K562 (cell line): ENCODE measurements around the gene PKHD1.

Experiments used
- ELK1 ChIP-seq: sonication (generic); formaldehyde crosslinking; IDR thresholded peaks from 2 replicates; pipeline ENCODE4 v1.8.1; 2022; ENCODE audit warnings: missing genetic modification reagents
- GATA2 ChIP-seq: sonication (generic); formaldehyde crosslinking; IDR thresholded peaks from 2 replicates; pipeline ENCODE4 v1.4.0; 2020; ENCODE audit warnings: mild to moderate bottlenecking, missing genetic modification reagents
- SMARCA5 ChIP-seq: fragments of 450-650 bp; IDR thresholded peaks from 2 replicates; pipeline ENCODE4 v1.6.1; 2016
- SRSF1 ChIP-seq: fragments of 200-400 bp; formaldehyde crosslinking; IDR thresholded peaks from 2 replicates; pipeline ENCODE4 v1.6.1; 2017; ENCODE audit warnings: mild to moderate bottlenecking, low read depth, low read length, moderate library complexity
- STAT5A ChIP-seq: IDR thresholded peaks from 2 replicates; pipeline ENCODE4 v1.6.1; 2012; ENCODE audit warnings: low read length, inconsistent platforms, borderline replicate concordance
- YY1 ChIP-seq, 3 experiments: IDR thresholded peaks; 2 replicates each; pipeline ENCODE4 v1.6.1; 2011; ENCODE audit warnings: low read length in 2 of 3, mild to moderate bottlenecking in 2 of 3, moderate library complexity in 2 of 3, borderline replicate concordance in 1 of 3, control low read depth in 1 of 3, low read depth in 1 of 3; ENCODE audit not compliant: insufficient read depth in 3 of 3, insufficient replicate concordance in 2 of 3, control insufficient read depth in 1 of 3, insufficient read length in 1 of 3; ENCODE audit errors: extremely low read depth in 1 of 3
- TF ChIP-seq, protein P1 (sequence below), 3 experiments: IDR thresholded peaks in 2 of 3; conservative IDR thresholded peaks in 1 of 3; 2 replicates each; pipeline ENCODE4 v1.5.1; 2011 to 2012; ENCODE audit warnings: low read length in 3 of 3, mild to moderate bottlenecking in 3 of 3, control low read depth in 2 of 3, improper control_type of control experiment in 1 of 3, inconsistent platforms in 1 of 3, low read depth in 1 of 3, mixed read lengths in 1 of 3, moderate library complexity in 1 of 3; ENCODE audit not compliant: insufficient read depth in 2 of 3

DNA sequence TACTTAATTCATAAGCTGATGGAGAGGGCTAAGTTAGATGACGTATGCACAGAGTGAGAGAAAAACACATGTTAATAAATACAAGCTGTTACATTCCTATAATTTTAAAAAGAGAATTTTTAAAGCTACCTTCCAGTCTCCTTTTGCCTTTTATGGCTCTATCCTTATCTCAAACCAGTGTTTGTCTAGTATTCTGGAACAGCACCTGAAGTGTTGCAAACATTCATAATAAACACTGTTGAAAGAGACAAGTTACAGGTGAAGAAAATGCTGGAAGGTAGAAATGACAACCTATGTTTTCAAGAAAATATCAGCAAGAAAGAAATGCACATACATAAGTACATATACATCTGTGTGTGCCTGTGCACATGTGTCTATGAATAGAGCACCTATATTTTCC is 409.1 kb downstream of the PKHD1 start:
- TF ChIP-seq ELK1 (CRISPR knock-in tag) (no peak), SRSF1 (no peak), GATA2 (CRISPR knock-in tag) (no peak), SMARCA5 (no peak), STAT5A (no peak), YY1 (IDR thresholded peaks at IDR 0.05; ENCODE audit: borderline replicate concordance in 1 of 3, control insufficient read depth in 1 of 3, extremely low read depth in 1 of 3, insufficient read depth in 3 of 3, insufficient read length in 1 of 3, insufficient replicate concordance in 2 of 3, low read depth in 1 of 3, low read length in 2 of 3) (no peak)
- TF ChIP-seq, protein P1, sequence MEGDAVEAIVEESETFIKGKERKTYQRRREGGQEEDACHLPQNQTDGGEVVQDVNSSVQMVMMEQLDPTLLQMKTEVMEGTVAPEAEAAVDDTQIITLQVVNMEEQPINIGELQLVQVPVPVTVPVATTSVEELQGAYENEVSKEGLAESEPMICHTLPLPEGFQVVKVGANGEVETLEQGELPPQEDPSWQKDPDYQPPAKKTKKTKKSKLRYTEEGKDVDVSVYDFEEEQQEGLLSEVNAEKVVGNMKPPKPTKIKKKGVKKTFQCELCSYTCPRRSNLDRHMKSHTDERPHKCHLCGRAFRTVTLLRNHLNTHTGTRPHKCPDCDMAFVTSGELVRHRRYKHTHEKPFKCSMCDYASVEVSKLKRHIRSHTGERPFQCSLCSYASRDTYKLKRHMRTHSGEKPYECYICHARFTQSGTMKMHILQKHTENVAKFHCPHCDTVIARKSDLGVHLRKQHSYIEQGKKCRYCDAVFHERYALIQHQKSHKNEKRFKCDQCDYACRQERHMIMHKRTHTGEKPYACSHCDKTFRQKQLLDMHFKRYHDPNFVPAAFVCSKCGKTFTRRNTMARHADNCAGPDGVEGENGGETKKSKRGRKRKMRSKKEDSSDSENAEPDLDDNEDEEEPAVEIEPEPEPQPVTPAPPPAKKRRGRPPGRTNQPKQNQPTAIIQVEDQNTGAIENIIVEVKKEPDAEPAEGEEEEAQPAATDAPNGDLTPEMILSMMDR (IDR thresholded peaks at IDR 0.05 in 2 of 3, conservative IDR thresholded peaks at IDR 0.05 in 1 of 3; ENCODE audit: insufficient read depth in 2 of 3, low read depth in 1 of 3, low read length in 3 of 3), result no peak
